Right hindlimb (tissue), 1 donor: ENCODE data around the gene CPEB3.
"Not testable (repeated sequence)": the region's sequence is repeated elsewhere in the genome, so short reads cannot be mapped to it uniquely, and the experiment has no call there.

Experiments
- DNase-seq: peaks from one replicate; pipeline ENCODE4 v3.0.0-alpha.2; 2018

The CPEB3 gene

DNA sequence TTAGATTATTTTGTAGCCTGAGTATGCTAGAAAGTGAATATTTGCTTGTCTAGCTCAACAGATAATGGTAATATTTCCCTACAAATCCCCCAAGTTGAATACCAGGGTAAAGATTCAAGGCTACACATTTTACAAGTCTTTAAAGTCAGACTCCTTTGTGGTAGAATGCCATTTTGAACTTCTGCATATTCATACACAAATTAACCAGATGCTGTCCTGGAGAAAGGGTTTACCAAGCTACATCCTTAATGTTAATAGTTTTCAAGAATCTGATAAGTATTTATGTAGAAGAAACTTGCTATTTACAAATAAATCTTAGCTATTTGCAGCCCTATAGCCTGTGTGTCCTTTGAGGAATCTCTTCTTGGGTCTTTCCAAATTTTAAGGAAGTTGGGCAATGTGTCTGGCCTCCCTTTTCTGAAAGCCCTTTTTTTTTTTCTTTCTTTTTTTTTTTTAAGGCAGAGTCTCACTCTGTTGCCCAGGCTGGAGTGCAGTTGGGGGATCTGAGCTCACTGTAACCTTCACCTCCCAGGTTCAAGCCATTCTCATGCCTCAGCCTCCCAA lies 82.6 kb downstream of the CPEB3 start:
- no peak for DNase-seq

DNA sequence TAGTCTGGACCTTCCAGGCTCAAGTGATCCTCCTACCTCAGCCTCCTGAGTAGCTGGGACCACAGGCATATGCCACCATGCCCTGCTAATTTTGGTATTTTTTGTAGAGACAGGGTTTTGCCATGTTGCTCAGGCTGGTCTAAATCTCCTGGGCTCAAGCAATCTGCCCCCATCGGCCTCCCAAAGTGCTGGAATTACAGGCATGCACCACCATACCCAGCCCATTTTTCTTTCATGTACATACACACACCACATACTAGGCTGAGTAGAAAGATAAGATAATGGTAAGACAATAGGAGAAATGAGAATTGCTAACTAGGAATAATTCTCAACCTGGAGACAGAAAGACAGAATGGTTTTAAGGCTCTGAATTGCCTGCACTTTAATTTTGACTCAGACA lies 83.8 kb downstream of the CPEB3 start:
- DNase-seq, result no peak

DNA sequence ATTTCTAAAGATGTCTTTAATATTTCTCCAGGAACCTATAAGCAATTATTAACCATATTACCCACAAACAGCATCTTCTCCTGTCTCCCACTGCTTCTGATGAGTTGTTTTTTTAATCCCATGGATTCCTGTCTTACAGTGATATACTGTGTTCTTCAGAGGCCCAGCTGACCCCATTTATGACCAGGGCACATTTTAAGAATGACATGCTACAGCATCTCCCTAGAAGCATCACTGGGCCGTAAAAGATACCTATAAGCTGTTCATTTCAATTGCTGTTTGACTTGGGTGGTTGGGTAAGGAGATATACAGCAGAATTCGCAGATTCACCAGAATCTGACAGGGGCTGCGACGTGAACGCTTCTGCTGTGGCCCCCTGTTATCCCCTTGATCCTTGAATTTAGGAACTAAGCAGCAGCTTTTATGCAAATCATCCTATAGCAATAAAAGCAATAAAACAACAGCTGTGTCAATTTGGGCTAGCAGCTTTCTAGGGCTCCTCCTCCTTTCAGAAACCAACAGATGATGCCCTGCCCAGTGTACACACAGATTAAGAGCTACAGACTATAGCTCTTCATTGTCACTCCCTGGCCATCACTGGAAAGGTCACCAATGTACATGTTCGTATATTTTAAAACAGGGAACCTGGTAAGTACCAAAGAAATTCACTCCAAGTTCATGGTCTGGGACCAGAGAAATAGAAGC lies 86.8 kb downstream of the CPEB3 start:
- DNase-seq, result no peak

DNA sequence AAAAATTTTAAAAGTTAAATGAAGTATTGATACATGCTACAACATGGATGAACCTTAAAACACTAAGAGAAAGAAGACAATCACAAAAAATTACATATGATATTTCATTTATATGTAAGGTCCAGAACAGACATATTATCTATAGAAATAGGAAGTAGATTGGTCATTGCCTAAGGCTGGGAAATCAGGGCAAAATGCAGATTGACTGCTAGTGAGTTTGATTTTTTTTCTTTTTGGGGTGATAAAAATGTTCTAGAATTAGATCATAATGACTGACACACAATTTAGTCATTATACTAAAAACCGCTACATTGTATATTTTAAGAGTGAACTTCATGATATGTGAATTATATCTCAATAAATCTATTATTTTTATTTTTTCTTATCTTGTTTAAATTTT lies 88.3 kb downstream of the CPEB3 start:
- no peak for DNase-seq

DNA sequence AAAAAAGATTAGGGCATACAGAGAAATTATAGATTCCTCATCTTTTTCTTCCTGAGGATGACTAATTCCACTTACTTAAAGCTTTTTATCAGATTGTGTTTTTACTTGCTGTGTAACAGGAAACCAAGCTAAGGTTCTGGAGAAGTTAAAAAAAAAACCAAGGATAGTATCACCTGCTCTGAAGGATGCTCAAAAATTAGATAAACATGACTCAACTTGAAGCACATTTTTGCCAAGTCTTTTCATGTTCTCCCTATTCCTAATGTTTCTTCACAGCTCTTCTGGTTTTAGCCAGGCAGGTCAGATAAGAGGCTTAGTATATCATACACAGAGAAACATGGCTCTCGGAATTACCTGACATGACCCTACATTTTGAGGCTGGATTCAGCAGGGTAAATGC lies 90.3 kb downstream of the CPEB3 start:
- no peak for DNase-seq

DNA sequence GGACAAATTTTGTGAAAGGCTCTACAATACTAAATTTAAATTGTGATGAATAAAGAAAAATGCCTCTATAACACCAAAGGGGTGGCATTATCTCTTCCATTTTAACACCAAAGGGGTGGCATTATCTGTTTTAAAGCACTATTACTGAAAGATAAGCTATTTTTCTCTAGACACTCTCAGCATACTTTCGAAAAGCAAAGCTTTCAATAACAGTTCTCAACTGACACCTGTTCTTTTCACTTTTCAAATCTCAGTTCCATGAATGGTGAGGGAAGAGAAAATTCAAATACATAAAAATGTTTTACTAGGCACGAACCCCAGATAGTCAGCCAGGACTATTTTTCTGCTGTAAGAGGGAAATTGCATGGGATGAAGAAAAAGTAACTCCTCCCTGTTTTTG lies 103.8 kb downstream of the CPEB3 start:
- no peak for DNase-seq

GRCh38 chr10:92184977-92185376 lies 105.9 kb downstream of the CPEB3 start:
- no peak for DNase-seq

GRCh38 chr10:92183199-92183598 lies 107.7 kb downstream of the CPEB3 start:
- DNase-seq, result no peak

GRCh38 chr10:92181575-92181974 lies 109.3 kb downstream of the CPEB3 start:
- no peak for DNase-seq

- DNase-seq, result no peak
These were observed 110.5 kb downstream of the CPEB3 start for GRCh38 chr10:92180399-92180798.

DNA sequence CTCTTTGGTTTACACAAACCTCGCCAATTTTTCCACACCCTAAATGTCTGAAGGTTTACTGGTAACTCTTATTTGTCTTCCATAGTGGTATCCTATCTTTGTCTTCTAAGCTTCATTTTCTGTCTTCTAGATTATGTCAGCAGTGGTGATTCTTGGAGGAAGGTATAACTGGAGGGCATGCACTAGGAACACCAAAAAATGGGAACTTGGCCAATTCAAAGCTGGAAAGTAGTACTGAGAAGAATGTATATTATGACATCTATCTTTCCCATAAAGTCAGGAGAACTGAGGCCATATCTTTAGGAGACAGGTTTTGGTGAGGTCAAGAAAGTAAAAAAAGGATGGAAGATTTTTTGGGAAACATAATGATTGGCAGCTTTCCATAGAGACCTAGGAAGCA lies 113.3 kb downstream of the CPEB3 start:
- DNase-seq, result no peak

GRCh38 chr10:92175164-92175563 lies 115.7 kb downstream of the CPEB3 start:
- no peak for DNase-seq

- no peak for DNase-seq
These were observed 116.9 kb downstream of the CPEB3 start for GRCh38 chr10:92173996-92174395.

DNA sequence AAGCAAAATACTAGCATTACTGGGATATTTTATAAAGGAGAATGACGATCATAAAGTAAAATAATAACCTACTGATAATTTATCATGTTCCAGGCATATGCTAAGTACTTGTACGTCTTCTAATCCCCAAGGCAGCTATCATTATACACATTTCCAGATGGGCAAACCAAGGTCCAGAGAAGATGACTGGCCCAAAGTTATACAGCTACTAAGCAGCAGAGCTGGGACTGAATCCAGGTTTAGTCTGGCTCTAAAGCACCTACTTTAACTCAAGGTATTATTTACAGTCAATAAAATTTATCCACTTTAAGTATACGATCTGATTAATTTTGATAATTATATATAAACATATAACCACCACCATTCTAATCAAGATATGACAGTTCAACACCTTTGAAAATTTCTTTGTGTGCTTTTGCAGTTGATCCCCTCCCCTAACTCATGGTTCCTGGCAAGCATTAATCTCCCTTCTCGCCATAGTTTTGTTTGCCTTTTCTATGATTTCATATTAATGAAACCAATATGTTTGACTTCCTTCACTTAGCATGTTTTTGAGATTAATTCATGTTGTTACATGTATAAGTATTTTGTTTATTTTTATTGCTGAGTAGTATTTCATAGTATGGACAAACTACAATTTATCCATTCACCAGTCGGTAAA lies 126.7 kb downstream of the CPEB3 start:
- DNase-seq, result peak; percentile 22

GRCh38 chr10:92162541-92162940 lies 128.3 kb downstream of the CPEB3 start:
- no peak for DNase-seq

GRCh38 chr10:92156874-92157773 lies 133.8 kb downstream of the CPEB3 start:
- no peak for DNase-seq

DNA sequence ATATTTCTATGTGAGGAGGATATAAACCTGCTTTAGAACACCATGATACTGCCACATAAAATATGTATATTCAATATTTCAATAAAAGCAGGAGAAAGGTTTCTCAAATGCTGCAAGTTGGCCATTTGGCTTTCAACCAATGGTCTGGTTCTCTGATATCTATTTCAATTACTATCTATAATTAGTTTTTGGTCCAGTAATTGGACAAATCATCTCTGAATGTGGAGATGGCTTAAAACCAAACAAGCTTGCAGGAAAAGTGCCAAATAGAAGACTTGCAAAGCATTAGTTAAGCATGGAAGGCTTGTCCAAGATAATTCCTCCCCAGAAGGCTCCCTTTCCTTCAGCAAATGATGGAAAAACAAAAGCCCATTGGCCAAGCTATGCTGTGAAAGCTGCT lies 140.1 kb downstream of the CPEB3 start:
- DNase-seq, result no peak

DNA sequence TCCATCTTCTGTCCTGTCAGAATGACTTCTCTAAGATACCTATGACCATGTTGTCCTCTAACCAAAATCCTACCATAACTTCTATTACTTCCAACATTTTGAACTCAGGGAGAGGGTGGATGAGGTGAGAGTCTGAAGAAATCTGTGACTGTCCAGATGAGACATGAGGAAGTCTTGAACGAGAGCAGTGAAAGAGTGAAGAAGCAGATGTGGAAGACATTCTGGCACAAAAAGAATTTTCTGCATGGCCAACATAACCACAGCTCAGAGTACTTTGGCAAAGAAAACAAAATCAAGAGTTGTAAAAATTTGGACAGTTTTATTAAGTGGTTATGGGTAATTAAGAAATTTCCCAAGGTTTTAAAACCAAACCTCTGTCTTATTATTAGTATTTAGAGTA lies 141.6 kb downstream of the CPEB3 start:
- no peak for DNase-seq

- no peak for DNase-seq
These were observed 144.1 kb downstream of the CPEB3 start for GRCh38 chr10:92146781-92147180.

DNA sequence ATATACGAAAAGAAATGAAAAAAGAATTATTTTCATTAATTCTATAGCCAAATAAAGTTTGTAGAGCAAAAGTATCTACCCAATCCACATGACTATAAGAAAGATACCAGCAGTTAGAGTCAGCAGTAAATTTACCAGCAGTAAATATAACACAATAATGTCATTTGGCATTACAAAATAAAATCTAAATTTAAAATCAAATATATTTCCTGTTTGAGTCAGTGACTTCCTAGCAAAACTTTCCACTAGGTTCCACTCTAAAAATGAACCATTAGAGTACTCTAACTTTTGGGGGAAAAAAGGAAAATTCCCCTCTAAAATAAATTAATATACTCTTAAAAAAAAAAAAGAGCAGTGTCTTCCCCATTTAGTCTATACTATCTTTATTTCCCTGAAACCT lies 144.8 kb downstream of the CPEB3 start:
- DNase-seq, result no peak

- no peak for DNase-seq
These were observed 147.9 kb downstream of the CPEB3 start for GRCh38 chr10:92142949-92143348.

GRCh38 chr10:92142512-92142911 lies 148.4 kb downstream of the CPEB3 start:
- no peak for DNase-seq

DNA sequence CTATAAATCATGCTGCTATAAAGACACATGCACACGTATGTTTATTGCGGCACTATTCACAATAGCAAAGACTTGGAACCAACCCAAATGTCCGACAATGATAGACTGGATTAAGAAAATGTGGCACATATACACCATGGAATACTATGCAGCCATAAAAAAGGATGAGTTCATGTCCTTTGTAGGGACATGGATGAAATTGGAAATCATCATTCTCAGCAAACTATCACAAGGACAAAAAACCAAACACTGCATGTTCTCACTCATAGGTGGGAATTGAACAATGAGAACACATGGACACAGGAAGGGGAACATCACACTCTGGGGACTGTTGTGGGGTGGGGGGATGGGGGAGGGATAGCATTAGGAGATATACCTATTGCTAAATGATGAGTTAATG lies 149.7 kb downstream of the CPEB3 start:
- not testable (repeated sequence) for DNase-seq
